ENCODE measurements around the gene RASA3. TPM values are rescaled to one million over a fixed set of nuclear protein-coding genes. Genes with fewer than 3 reads are reported as not detected.
"Not testable (repeated sequence)": the region's sequence is repeated elsewhere in the genome, so short reads cannot be mapped to it uniquely, and the experiment has no call there.

The RASA3 gene
- polyA plus RNA-seq, 12 donors: 8.9 to 23.0 (median 20.0) TPM; not detected in 1

GRCh38 chr13:114143806-114144605 lies 11.6 kb upstream of the RASA3 start:
- no peak for DNase-seq

GRCh38 chr13:114142640-114143490 lies 10.4 kb upstream of the RASA3 start:
- DNase-seq: no peak

DNA sequence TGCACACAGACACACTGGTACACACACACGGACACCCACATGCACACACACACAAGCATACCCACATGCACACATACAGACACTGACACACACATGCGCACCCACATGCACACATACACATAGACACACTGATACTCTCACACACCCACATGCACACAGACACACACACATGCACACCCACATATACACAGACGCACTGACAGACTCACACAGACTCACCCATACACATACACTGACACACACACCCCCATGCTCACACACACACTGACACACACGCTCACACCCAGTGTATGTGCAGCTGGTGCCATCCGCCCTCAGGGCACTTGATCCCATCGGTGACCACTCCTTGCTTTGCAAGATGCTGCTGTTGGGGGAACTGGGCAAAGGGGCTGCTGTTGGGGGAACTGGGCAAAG lies 9.7 kb upstream of the RASA3 start:
- no peak for DNase-seq

GRCh38 chr13:114141261-114141996 lies 9.0 kb upstream of the RASA3 start:
- no peak for DNase-seq

- no peak for DNase-seq
These were observed 8.5 kb upstream of the RASA3 start for GRCh38 chr13:114140906-114141250.

GRCh38 chr13:114140131-114140905 lies 7.9 kb upstream of the RASA3 start:
- no peak for DNase-seq

DNA sequence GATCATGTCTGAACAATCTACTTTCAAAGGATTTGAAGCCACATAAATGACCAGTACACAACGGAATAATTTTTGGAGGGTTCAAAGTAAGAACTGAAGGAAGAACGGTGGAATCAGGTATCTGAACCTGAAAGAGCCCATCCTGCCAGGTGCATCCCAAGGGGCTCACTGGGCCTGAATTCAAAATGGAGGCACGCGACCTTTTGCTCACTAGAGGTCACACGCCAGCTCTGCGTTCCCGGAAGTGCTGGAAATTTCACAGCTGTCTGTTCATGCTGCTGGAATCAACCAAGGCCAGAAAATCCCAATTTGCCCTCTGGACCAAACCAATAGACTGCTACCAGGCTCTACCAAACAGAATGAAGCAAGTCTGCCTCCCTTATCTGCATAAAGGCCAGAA lies 4.2 kb upstream of the RASA3 start:
- no peak for DNase-seq

- DNase-seq: no peak
These were observed 3.3 kb upstream of the RASA3 start for GRCh38 chr13:114135731-114136171.

DNA sequence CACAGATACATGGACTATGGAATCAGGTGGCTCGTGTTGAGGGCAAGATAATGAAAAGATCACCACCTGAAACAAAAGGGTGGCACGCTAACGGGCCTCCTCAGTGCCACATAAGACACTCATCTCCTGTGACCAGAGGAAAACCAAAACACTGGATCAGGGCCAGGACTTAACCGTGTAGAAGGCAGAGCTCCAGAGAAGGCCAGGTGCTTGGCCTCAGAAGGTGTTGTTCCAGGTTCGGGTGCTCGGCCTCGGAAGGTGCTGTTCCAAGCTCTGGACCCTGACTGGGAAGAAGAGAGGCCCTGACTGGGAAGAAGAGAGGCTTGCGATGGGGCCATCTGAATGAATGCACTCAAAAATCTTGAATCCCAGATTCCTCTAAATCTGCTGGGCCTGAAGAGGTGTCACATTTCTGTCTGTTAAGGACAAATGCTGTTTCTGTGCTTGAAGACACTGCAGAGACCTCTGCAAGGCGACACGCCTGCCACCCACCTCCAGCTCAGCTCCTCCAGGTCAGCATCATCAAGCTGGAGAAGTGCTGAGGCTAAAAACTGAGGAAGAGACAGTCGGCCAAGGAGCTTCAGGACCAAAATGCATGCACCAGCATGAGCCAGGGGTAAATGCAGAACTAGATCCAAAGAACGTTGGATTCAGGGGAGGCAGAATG lies 2.7 kb upstream of the RASA3 start:
- DNase-seq: no peak

GRCh38 chr13:114134111-114134943 lies 1.9 kb upstream of the RASA3 start:
- DNase-seq: no peak

- DNase-seq: not testable (repeated sequence)
These were observed 1.1 kb upstream of the RASA3 start for GRCh38 chr13:114133552-114133951.

DNA sequence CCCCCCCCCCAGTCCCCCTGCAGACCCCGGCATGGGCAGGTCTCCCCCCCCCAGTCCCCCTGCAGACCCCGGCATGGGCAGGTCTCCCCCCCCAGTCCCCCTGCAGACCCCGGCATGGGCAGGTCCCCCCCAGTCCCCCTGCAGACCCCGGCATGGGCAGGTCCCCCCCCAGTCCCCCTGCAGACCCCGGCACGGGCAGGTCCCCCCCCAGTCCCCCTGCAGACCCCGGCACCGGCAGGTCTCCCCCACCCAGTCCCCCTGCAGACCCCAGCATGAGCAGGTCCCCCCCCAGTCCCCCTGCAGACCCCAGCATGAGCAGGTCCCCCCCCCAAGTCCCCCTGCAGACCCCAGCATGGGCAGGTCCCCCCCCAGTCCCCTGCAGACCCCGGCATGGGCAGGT lies 703 bp upstream of the RASA3 start:
- not testable (repeated sequence) for DNase-seq

- DNase-seq: no peak
These were observed 622 bp downstream of the RASA3 start for GRCh38 chr13:114131583-114132418.

DNA sequence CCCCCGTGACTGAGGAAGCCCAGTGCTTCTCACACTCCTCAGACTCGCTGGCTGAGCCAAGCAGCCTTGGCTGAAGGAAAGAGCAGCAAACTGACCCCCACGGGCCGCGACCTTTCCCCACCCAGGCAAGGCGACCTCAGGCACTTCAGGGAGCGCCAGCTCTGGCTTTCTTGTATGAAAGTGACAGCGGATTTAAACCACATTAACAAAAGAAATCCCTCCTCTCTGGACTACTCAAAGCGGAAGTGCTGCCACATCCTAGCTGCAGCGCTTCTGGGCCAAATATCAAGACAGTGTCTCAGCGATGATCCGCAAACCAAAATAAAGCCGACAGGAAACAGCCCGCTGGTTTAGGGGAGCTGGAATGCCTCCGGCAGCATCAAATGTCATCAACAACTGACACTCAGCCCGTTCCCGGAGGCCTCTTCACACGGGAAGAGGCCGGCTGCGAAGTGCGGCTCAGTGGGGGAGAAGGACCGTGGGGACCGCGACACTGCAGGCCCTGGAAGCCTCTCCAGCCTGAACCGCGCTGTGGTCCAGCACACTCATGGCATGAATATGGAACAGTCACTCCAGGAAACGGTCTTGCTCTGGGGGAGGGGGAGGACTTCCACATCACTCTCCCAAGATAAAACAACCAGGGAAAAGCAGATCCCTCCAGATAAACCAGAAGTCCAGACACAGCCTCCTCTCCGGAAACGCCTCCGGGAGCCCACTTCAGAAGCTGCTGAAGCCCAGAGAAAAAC lies 1.4 kb downstream of the RASA3 start:
- peak; percentile 66 for DNase-seq

- no peak for DNase-seq
These were observed 2.1 kb downstream of the RASA3 start for GRCh38 chr13:114130131-114130836.

GRCh38 chr13:114129649-114130062 lies 2.8 kb downstream of the RASA3 start:
- no peak for DNase-seq
